ENCODE measurements around the gene CEP170B.
"Not testable (repeated sequence)": the region's sequence is repeated elsewhere in the genome, so short reads cannot be mapped to it uniquely, and the experiment has no call there.

The CEP170B gene
- total RNA-seq: 15.4 to 38.0 (median 30.4) reads per million in 3 experiments

DNA sequence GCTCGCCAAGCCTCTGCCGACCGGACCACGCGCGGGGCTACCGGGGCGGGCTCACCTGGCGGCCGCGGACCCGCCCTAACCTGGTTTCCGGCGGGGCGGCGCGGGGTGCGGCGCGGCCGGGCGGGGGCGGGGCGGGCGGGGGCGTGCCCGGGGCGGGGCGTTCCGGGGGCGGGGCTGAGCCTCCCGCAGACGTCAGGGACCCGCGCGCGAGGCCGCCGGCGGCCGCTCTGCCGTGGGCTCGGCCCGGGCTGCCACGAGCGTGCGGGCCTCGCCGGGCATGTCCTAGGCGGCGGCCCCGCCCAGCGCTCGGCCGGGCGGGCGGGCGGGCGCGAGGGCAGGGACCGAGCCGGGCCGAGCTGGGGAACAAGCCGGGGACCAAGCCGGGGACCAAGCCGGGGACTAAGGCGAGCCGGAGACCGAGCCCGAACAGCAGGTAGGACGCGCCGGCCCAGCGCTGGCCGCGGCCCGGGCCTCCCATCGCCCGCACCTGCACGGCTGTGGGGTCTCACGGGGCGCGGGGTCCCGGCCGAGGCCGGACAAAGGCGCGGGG, at the start of gene CEP170B:
Gene CEP170B, plus strand, starts transcription at position 188 of the 550 bp plus-strand sequence. CDS start 3,183 bp downstream, outside the sequence.
- DNase-seq: peak; percentile 42

DNA sequence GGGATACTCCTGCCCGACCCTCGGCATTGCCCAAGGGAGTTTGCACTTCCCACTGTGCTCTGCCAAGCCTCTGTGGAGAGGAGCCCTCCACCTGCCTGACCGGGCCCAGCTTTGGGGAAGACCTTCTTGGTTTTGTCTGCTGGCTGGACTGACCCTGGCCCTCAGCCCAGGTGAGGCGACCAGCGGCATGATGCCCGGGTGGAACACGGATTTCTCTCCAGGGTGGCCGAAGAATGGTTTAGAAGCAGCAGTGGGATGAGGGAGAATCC, 48.5 kb upstream of the CEP170B start:
- no peak for DNase-seq

DNA sequence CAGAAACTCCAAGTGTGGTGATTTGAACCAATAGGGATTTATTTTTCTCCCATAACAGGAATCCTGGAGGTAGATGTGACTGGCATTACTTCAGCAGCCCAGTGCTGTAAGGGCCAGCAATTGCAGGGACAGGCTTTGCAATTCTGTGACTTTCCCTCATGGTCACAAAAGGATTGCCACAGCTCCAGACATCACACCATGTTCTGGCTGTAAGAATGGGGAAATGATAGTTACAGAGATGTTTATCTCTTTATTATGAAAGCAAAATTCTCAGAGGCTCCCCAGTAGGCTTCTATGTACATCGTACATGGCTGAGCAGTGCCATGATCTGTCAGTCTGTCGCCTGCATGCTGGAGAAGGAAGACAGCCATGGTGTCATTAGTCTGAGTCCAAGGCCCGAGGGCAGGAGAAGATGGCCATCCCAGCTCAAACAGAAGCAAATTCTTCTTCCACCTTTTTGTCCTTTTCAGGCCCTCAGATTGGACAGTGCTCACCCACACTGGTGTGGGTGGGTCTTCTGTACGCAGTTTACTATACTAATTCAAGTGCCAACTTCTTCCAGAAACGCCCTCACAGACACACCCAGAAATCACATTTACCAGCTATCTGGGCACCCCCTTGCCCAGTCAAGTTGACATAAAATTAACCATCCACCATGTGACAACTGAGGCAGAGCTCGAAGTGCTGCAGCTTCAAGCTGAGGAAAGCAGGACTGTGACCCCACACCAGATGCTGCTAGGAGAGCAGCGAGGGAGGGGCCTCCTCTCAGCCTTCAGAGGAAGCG, 46.9 kb upstream of the CEP170B start:
- no peak for DNase-seq

DNA sequence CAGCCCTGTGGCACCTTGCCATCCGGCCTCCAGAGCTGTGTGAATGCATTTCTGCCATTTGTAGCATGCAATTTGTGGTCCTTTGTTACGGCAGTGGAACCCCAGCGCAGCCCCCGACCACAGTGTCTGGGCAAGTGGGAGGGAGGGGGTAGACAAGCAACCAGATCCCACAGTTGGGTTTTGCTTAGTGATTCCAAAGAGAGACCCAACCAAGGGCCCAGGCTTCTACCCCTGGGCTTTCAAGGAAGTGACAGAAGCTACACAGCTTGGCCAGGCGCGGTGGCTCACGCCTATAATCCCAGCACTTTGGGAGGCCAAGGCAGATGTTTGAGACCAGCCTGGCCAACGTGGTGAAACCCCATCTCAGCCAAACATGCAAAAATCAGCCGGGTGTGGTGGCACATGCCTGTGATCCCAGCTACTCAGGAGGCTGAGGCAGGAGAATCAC, 46.3 kb upstream of the CEP170B start:
- DNase-seq: no peak

DNA sequence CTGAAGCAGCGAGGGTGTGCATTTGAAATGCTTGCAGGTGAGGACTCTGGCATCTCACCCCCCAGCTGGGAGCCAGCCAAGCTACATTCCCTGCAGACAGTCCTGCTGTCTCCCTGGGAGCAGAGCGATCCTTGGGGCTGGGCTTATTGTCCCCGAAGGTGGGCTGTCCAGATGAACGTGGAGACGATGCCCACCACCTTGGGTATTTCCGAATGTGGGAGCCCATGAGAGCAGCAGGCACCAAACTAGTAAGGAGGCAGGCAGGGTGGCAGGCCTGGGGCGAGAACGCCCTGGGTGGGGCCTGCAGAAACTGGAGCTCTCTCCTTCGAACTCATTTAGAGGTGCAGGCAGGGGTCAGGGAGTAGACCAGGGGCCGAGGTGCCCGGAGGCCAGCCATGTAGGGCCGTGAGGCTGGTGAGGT, 45.7 kb upstream of the CEP170B start:
- DNase-seq: no peak

DNA sequence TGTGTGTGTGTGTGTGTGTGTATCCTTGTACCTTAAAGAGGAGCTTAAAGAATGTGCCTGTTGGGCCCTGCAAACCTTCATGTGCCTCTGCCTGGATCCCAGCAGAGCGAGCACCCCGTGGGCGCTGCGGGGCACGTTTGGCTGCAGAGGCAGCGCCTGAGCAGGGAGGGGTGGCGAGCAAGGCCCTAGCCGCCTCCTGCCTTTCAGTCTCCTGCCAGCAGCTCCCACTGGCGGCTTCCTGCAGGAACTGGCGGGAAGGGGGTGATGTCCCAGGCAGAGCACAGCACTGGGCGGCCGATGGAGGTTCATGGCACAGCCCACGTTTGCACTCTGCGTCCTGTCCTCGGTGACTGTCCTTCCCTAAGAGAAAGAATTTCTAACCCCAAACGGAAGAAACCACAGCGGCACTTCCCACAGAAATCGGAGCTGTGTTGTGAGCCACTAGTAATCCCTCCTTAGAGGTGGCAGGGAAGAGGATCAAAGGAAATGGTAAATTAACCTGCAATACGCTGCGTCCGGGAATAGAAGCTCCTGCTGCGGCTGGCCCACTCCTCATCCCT, 44.3 kb upstream of the CEP170B start:
- DNase-seq: no peak

DNA sequence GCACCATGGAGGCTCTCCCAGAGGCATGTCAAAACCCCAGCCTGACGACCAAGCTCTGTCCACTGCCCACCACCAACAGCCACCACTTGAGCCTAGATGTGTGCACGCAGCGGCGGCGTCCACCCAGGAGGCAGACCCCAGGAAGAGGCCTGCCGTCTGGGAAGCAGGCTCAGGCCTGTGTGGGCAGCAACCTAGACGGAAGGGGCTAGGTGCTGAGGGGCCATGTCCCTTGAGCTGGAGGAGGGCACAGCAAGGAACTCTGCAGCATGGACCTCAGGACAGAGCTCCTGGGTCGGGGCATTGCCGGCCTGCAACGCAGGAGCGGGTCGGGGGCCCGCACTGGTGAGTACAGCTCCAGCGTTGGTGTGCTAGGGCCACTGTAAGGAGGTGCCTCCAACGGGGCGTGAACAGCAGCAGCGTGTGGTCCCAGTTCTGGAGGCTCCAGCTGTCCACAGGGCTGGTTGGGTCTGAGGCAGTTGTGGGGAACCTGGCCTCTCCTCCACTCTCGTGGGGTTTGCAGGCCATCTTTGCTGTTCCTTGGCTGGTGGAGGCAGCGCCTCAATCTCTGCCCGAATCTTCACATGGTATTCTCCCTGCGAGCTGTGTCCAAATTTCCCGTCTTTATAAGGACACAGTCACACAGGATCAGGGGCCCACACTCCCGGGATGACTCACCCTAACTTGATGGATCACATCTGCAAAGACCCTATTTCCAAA, 43.7 kb upstream of the CEP170B start:
- DNase-seq: no peak

DNA sequence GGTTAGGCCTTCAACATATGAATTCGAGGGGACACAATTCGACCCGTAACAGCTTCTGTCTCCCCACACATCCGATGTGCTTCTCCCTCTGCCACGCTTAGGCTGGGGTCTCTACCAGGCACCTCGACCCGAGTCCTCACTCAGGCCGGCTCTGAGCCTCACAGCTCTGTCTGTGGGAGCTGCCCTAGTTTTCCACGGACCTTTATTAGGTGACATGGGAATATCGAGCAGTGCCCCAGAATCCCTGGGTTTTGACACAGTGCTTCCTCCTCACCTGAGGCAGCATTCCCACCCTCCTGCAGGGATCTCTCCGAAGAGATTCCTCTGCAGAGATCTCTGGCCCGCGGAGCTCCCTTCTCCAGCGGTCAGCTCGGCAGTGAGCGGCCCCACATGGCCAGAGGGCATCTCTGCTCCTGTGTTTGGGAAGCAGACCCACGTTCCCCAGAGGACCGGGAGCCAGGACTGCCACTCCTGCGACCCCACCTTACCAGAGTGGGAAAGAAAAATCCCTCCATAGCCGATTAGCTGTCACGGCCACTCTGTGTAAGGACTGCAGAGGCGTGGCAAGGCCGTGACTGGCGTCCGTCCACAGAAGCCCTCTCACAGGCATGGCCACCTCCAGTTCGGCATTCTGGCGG, 43.0 kb upstream of the CEP170B start:
- DNase-seq: no peak

DNA sequence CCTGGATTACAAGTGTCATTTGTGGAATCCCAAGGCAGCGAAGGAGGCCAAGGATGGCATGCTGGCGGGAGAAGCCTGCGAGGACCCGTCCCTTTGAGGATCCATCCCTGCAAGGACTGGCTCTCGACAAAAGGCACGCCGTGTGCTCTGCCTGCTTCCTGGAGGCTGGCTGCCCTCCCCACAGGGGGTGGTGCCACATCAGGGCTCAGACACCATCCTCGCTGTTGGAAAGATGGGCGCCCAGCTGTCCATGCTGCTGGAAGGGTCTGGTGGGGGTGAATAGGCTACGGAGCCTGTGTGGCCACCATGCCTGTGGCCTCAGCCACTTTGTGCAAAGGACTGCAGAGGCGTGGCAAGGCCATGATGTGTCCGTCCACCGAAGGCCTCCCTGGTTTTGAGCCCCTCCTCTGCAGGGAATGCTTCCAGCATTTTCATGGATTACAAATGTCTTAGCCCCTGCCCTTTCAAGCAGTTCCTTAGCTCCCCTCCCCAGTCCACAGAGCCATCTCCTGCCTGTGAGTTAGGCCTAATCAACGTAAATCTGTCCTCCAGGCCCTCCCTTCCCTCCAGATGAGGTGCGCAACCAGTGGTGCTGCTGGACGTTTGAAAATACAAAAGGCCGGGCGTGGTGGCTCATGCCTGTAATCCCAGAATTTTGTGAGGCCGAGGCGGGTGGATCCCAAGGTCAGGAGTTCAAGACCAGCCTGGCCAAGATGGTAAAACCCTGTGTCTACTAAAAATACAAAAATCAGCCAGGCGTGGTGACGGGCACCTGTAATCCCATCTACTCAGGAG, 42.0 kb upstream of the CEP170B start:
- no peak for DNase-seq

DNA sequence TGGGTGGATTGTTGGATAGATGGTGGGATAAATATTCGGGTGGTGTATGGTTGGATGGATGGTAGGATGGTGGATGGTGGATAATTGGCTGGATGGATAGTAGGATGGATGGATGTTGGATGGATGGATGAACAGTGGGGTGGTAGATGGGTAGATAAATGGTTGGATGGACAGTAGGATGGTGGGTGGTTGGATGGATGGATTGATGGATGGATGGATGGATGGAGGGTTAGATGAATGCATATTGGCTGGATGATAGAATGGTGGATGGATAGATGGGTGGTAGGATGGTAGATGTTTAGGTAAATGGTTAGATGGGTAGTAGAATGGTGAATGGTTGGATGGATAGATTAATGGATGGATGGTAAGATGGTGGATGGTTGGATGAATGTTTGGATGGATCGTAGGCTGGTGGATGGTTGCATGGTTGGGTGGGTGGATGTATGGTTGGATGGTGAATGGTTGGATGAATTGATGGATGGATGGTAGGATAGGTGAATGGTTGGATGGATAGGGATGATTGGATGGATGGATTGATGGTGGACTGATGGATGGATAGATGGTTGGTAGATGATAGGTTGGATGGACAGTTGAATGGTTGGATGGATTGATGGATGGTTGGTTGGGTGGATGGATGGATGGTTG, 40.6 kb upstream of the CEP170B start:
- no peak for DNase-seq

DNA sequence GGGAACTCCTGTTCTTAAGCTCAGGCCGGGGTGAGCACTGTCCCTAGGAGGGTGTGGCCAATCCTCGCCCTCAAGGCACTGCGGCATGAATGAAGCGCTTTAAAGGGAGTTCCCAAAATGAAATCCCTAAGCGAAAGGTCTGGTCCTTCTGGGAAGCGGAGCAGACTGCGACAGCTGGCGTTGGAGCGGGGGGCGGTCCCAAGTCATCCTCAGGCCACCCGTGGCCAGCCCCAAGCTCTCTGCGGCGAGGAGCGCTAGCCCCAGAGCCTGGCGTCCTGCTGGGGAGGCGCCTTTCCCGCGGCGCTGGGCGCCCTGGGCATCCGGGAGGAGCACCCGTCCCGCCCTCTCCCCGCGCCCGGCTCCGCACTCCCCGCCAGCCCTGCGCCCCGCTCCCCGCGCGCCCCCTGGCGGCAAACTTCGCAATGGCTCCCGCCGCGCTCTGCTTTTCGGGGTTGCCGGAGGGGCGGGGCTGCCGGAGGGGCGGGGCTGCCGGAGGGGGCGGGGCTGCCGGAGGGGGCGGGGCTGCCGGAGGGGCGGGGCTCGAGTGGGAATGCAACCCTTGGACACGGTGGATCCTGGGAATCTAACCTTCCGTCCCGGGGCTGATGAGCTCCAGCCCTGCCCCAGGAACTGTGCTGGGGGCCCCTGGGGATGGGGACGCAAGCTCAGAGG, 38.7 kb upstream of the CEP170B start:
- DNase-seq: peak; percentile 89

DNA sequence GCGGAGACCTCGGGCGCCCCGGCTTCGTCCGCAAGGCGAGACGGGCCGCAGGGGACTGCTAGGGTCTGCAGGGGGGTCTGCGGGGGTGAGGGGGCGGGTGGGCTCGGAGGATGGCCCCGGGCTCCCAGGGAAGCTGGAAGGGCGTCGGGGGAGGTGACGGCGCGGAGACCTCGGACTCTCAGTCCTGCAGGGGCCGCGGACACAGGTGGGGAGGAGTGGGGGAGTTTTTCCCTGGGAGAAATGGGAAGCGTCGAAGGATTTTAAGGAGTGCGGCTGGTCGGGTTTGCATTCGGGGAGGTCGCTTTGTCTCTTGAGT, 38.2 kb upstream of the CEP170B start:
- DNase-seq: peak; percentile 5

DNA sequence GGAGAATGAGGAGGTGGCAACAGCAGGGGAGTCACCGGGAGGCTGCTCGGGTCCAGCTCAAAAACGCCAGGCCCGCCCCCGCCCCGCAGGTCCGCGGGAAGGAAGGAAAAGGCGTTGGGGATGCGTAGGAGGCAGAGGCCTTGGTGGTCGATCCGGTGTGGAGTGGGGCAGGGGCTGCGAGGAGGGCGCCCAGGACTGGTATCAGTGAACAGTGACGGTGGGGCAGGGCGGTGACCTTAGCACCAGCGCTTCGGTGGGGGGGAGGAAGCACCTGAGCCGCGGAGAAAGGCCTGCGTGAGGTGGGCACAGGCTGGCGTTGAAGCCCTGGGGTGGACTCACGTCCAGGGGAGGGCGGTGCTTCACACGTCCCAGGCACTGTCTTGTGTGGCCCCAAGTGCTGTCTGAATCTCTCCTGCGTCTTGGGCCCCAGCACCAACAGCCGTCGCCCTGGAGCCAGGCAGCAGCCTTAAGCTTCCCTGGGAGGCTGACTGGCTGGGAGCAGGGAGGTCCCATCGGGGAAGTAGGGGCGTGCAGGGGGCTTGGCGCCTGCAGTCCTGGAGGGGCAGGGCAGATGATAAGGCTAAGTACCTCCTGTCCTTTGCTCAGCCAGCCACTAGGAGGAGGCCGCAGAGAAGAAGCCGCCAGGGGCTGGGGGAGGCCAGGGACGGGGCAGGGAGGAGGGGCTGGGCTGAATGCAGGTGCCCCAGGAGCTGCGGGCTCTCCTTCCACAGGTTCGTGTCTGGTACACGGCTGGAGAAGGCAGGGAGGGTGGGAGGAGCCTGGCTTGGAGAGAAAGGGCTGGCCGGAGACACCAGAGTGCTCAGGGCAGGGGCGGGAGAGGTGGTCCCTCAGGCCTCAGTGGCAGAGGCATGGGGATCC, 37.7 kb upstream of the CEP170B start:
- DNase-seq: peak; percentile 39

DNA sequence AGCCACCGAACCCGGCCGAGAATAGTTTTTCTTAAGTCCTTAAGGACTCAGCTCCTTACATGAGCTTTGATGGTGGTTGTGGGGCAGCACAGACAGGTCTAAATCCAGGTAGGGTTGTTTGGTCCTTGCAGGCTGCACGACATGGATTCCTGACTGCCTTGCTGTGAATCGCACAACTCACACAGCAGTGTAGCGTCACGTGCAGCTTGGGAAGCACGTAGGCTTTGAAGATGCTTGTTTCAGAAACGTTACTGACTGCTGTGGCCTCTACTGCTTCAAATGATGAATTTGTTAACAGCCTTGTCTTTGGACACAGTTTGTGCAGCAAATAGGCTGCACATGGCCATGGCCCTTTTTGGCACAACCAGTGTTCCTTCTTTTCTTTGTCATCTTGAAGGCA, 34.3 kb upstream of the CEP170B start:
- no peak for DNase-seq

DNA sequence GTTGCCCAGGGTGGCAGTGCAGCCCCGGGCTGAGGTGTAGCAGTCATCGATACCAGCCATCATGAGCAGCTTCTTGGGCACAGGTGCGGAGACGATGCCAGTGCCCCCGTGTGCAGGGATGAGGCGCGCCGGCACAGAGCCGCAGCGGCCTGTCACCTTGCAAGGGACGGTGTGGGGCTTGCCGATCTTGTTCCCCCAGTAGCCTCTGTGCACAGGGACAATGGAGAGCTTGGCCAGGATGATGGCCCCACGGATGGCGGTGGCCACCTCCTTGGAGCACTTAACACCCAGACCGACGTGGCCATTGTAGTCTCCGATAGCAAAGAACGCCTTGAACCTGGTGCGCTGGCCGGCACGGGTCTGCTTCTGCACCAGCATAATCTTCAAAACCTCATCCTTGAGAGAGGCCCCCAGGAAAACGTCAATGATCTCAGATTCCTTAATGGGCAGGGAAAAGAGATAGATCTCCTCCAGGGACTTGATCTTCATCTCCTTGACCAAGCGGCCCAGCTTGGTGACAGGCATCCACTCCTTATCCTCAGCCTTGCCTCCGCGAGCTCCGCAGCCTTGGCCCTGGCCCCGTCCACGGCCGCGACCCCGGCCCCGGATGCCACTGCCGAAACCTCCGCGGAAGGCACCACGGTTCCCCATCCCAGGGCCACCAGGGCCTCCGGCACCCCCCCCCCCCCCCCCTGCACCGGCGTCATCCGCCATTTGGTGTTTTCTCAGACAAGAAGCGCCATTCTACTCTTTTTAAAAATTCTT, 28.7 kb upstream of the CEP170B start:
- DNase-seq: not testable (repeated sequence)

DNA sequence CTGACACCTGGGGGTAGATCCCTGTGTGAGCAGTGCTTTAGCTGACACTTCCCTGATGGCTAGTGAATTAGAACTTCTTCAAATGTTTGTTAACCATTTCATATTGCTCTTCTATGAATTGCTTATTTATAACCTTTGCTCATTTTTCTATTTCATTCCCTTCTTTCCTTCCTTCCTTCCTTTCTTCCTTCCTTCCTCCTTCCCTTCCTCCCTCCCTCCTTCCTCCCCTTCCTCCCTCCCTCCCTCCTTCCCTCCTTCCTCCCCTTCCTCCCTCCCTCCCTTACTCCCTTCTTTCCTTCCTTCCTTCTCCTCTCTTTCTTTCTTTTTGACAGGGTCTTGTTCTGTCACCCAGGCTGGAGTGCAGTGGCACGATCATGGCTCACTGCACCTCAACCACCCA, 23.3 kb upstream of the CEP170B start:
- no peak for DNase-seq

DNA sequence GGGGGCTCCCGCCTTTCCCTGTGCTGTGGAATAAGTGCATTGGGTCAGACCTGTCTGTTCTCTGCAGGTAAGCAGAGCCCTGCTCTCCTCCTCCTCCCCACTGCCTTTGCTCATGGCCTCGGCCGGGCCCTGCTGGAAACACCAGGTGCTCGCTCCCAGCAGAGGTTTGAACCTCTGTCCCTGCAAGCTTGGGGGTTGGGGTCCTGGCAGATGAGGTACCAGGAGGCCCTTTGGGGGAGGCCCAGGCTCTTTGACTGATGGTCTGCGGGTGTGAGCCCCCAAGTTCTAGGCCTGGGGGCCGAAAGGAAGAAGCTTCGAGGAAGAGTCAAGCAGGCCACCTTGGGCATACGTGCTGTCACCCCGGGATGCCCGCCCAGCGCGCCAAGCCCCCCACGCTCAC, 22.1 kb upstream of the CEP170B start:
- no peak for DNase-seq

DNA sequence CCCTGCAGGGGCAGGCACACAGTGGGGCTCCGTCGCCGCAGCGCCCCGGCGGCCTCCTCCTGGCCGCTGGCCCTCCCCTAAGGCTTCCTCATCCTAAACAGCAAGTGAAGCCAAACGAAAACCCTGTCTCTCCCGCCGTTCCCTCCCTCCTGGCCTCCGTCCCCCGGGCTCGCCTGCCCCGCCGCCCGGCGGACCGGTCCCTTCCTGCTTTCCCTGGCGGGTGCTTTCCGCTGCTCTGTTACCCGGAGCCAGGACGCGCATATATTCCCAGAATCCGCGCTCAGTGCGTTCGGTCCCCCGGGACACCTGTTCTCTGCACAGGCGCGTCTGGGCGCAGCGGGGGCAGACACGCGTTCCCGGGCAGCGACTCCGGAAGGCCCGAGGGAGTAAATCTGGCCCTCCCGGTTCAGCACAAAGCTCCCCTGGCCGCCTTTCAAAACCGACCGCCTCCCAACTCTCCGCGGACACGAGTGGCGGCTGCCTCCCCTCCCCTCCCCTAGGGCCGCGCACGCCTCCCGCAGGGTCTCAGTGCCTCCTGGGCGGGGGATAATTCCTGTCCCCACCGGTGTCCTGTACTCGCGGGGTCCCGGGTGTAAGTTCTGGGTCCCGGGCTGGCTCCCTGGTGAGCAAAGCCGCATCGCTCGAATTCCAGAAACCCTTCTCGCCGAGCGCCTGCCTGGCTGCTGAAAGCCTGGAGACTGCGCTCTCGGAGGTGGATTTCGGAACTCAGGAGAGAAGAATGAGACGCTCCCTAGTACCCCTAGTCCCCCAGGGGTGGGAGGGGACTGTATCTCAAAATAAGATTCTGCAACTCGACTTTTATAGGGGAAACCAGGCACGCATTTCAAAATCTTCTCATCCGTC, 21.4 kb upstream of the CEP170B start:
- DNase-seq: no peak
